ENCODE measurements around the gene LAMTOR5.

The LAMTOR5 gene

GRCh38 chr1:110452330-110452729 lies 44.8 kb upstream of the LAMTOR5 start:
- TF ChIP-seq REST (IDR thresholded peaks at IDR 0.05; ENCODE audit: insufficient read depth in 1 of 2, low read depth in 2 of 2, low read length in 2 of 2) (no peak), POLR2AphosphoS5 (IDR thresholded peaks at IDR 0.05; ENCODE audit: low read depth, low read length) (no peak), SIN3A (IDR thresholded peaks at IDR 0.05; ENCODE audit: borderline replicate concordance, insufficient read depth, low read length) (no peak), TAF1 (IDR thresholded peaks at IDR 0.05; ENCODE audit: borderline replicate concordance, insufficient read depth, low read length) (no peak), FOXP2 (optimal IDR thresholded peaks at IDR 0.05; ENCODE audit: borderline replicate concordance, extremely low read depth, extremely low read length, insufficient read depth) (no peak)

GRCh38 chr1:110450929-110451328 lies 43.4 kb upstream of the LAMTOR5 start, which contains the start of gene PROK1:
Gene PROK1 (plus strand): TSS chr1:110451149. CDS start chr1:110451217, 68 bp downstream.
- TF ChIP-seq SIN3A (IDR thresholded peaks at IDR 0.05; ENCODE audit: borderline replicate concordance, insufficient read depth, low read length) (no peak), POLR2AphosphoS5 (IDR thresholded peaks at IDR 0.05; ENCODE audit: low read depth, low read length) (no peak), REST (IDR thresholded peaks at IDR 0.05; ENCODE audit: insufficient read depth in 1 of 2, low read depth in 2 of 2, low read length in 2 of 2) (no peak), TAF1 (IDR thresholded peaks at IDR 0.05; ENCODE audit: borderline replicate concordance, insufficient read depth, low read length) (no peak), FOXP2 (optimal IDR thresholded peaks at IDR 0.05; ENCODE audit: borderline replicate concordance, extremely low read depth, extremely low read length, insufficient read depth) (no peak)

GRCh38 chr1:110449661-110450651 lies 42.5 kb upstream of the LAMTOR5 start:
- TF ChIP-seq SIN3A (IDR thresholded peaks at IDR 0.05; ENCODE audit: borderline replicate concordance, insufficient read depth, low read length) (no peak), REST (IDR thresholded peaks at IDR 0.05; ENCODE audit: insufficient read depth in 1 of 2, low read depth in 2 of 2, low read length in 2 of 2) (no peak)

GRCh38 chr1:110444561-110444960 lies 37.1 kb upstream of the LAMTOR5 start:
- TF ChIP-seq TAF1 (IDR thresholded peaks at IDR 0.05; ENCODE audit: borderline replicate concordance, insufficient read depth, low read length): no peak
- no peak for TF ChIP-seq REST (IDR thresholded peaks at IDR 0.05; ENCODE audit: insufficient read depth in 1 of 2, low read depth in 2 of 2, low read length in 2 of 2)
- no peak for TF ChIP-seq SIN3A (IDR thresholded peaks at IDR 0.05; ENCODE audit: borderline replicate concordance, insufficient read depth, low read length)
- TF ChIP-seq POLR2AphosphoS5 (IDR thresholded peaks at IDR 0.05; ENCODE audit: low read depth, low read length): no peak
- TF ChIP-seq FOXP2 (optimal IDR thresholded peaks at IDR 0.05; ENCODE audit: borderline replicate concordance, extremely low read depth, extremely low read length, insufficient read depth): no peak
